Inferior parietal cortex (tissue), 1 donor: ENCODE results near the gene ELOF1.

ENCODE experiments used
- DNase-seq: peaks from one replicate; pipeline ENCODE4 v3.0.0-alpha.2; 2016; ENCODE audit errors: extremely low spot score

Gene ELOF1

GRCh38 chr19:11535792-11536595 is 23.0 kb downstream of the ELOF1 start:
- DNase-seq, result peak; percentile 74

DNA sequence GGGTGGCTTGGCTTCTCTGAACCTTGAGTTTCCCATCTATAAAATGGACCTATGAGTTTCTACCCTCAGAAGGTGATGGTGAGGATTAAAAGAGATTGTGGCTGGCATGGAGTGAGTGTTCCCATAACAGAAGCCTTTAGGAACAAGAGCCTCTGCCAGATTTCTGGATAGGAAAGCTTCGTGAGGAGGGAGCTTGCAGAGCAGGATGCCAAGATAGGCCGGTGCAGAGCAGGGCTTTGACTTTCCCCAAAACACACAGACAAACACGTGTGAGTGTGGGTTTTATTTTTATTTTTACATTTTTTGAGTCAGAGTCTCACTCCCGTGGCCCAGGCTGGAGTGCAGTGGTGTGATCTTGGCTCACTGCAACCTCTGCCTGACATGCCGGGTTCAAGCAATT is 24.1 kb downstream of the ELOF1 start:
- no peak for DNase-seq

GRCh38 chr19:11534538-11534937 is 24.5 kb downstream of the ELOF1 start:
- no peak for DNase-seq

GRCh38 chr19:11530432-11530831 is 28.6 kb downstream of the ELOF1 start:
- DNase-seq, result peak; percentile 97

- peak; percentile 98 for DNase-seq
Observed at GRCh38 chr19:11528551-11529341, 30.3 kb downstream of the ELOF1 start, which contains the start of gene ECSIT. TSS of gene ECSIT (minus strand) at chr19:11529134. CDS start at chr19:11519170, 9,964 bp downstream.

DNA sequence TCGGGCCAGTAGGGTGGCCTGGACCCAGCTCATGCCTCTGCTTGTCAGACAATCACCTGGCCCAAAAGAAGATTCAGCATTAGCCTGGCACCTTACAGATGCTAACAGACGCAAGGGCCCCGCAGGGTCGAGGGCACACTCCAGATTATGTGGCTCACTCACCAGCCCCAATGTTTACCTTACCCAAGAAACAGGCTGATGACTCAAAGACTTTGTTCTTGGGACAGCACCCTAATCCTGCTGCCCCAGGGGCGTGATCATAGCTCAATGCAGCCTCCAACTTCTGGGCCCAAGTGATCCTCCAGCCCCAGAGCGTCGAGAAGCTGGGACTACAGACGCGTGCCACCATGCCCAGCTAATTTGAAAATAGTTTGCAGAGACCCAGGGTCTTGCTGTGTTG is 39.9 kb downstream of the ELOF1 start:
- DNase-seq, result no peak

GRCh38 chr19:11513946-11514345 is 45.1 kb downstream of the ELOF1 start:
- DNase-seq, result no peak

DNA sequence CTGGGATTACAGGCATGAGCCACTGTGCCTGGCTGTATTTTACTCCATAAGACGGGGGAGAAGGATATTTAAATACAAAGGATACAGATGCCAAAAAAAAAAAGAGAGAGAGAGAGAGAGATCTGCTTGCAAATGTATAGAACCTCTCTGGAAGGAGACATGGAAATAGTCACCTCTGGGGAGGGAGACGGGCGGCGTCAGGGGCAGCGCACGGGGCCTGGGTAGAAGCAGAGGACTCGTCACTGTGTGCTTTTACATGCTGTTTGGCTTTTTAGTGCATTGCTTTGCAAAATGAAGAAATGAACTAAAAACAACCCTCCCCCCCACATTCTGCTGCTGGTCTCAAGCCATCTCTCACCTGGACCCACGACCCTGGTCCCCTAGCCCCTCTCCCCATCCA is 48.6 kb downstream of the ELOF1 start:
- DNase-seq, result no peak

DNA sequence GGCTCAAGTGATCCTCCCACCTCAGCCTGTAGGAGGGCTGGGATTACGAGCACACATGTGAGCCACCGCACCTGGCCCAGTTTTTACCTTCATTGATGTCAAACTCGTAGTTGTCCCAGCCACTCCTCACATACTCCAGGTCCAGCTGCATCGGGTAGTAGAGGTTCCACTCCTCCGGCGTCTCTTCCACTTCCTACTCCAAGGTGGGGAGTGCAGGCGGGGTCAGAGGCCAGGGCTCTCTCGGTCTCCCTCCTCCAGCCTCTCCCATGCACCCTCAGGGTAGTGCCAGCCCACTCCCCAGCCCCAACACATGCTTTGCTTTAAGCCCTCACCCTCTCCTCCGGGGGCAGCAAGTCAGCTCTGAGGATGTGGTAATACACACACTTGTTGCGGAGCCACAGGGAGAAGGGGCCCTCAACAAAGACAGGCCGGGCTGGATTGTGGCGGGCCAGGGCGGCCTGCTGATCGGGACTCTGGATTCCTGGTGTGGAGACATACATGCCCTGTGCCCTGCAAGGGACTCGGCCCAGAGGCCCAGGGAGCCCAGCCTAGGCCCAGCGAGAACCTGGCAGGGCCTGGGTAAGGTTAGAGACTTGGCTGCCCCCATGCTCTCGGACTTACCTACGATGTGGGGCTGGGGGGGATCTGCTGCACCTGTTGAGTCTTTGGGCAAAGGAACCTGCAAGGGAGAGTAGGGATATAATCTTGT is 51.5 kb downstream of the ELOF1 start:
- DNase-seq, result no peak

- no peak for DNase-seq
Observed at GRCh38 chr19:11506967-11507366, 52.1 kb downstream of the ELOF1 start.

DNA sequence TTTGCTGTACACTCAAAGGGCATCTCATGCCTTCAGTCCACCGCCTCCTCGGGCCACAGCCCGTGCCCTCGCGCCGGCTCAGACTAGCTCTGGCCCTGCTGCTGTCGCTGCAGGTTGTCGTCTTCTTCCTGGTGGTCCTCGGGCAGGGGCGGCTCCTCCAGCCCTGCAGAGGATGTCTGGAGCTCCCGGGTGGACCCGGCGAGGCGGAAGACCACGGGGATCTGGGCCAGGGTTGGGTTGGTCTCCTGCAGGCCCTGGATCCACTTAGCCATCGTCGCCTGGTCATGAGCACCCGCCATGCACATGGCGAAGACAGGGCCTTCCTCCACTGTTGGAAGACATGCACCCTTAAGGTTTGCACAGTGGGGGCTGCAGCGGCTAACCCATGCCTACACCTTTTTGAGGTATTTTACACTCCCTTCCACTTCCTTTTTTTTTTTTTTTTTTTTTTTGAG is 52.9 kb downstream of the ELOF1 start:
- DNase-seq, result no peak

- DNase-seq, result peak; percentile 97
Observed at GRCh38 chr19:11505504-11506100, 53.4 kb downstream of the ELOF1 start, which contains the start of gene ZNF653. TSS of gene ZNF653 (minus strand) at chr19:11505839. CDS start at chr19:11505786, 53 bp downstream.

DNA sequence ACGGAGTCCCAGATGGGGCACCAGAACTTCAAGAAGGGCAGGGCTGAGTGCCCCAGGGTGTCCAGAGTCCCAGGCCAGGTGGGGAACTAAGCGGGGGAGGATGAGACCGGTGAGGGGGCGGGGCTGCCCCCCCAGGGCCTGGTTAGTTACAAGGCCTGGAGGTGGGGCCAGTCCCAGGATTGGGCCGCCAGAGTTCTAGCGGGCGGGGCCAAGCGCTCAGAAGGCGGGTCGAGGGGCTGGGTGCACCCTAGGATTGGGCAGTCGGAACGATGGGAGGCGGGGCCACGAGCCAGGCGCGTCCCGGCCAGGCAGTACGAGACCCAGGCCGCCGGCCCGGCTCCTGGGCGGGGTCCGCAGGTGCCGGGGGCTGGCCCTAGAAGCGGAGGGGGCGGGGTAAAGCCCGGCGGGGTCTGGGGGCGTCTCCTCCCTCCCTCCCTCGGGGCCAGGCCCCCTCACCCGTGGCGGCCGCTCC is 54.0 kb downstream of the ELOF1 start:
- DNase-seq, result peak; percentile 93

DNA sequence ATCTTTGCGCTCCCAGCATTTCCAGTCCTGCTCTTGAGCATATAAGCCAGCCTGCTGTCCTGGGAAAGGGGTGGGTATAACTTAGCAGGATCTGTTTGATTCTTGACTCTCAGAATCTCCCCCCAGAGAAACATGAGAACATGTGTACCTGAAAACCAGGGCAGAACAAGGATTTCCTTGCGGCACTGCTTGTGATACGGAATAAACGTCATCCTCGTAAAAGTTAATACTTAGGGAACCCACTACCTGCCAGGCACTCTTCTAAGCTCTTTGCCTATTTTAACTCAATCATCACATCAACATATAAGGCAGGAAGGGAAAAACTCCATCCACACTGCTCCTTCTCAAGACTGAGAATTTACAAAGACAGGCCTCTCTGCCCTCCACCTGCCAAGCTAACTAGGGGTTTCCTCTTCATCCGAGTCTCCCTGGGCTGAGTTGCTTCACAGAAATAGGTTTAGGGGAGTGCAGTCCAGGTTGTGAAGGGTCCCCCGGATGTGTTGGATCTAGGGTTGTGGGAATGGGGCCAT is 54.5 kb downstream of the ELOF1 start:
- DNase-seq, result no peak
